ENCODE measurements around the gene GSX1.

GSX1 gene

DNA sequence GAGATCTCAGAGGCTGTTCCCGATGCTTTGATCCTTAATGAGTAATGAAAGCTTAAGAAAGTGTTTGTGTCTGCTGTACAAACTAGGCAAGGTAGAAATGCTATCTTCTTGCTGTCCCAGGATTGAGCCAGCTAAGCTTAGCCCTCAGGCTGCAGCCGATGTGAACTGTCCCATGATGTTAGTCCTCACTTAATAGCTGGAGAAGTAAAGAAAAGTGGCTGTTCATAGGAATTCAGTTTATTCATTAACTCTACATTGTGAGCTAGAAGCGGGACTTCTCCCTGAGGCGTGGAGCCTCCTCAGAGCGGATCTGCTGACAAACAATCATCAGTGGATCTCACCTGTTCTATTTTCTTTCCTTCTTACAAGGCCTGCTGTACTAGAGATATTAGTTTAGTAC lies 10.1 kb upstream of the GSX1 start:
- H3K4me1 ChIP-seq (ENCODE audit: control insufficient read depth, low read depth, low read length): peaks cover 7% of the 10 kb centered on the region
- H3K9me3 ChIP-seq (ENCODE audit: control insufficient read depth, low read depth, low read length): no peaks in the 10 kb centered on the region
- H3K27me3 ChIP-seq (ENCODE audit: control insufficient read depth, insufficient read depth, low read length): peaks cover 69% of the 10 kb centered on the region
- H3K4me3 ChIP-seq (ENCODE audit: low read length): no peak overlapping the region
- no peaks in the 10 kb centered on the region for H3K36me3 ChIP-seq (ENCODE audit: control insufficient read depth, low read depth, low read length)
- no peak overlapping the region for H3K27ac ChIP-seq (ENCODE audit: low read length)
- H3K9ac ChIP-seq (ENCODE audit: low read length): no peak overlapping the region

DNA sequence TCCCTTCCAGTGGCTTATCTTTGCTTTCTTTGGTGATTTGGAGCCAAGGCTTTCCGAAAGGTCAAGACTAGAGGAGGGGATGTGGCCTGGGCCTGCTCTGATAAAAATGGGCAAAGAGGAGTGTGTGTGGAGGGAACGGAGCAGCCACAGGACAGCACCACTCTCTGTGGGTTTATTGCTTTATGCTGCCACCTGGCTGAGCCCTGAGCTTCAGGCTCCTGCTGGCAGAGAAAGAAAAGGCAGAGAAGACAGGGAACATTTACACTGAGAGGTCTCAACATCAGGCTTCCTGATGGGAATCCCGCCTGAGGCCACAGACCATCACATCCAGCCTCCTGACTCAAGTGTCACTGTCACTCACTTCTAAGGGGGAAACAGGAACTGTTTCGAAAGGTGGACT lies 9.2 kb upstream of the GSX1 start:
- Histone ChIP-seq H3K27me3 (ENCODE audit: control insufficient read depth, insufficient read depth, low read length) (peaks cover 69% of the 10 kb centered on the region), H3K4me3 (ENCODE audit: low read length) (no peak overlapping the region)

GRCh38 chr13:27788271-27788670 lies 4.0 kb upstream of the GSX1 start:
- peaks cover 16% of the 10 kb centered on the region for H3K4me1 ChIP-seq (ENCODE audit: control insufficient read depth, low read depth, low read length)
- H3K9ac ChIP-seq (ENCODE audit: low read length): no peak overlapping the region
- no peaks in the 10 kb centered on the region for H3K36me3 ChIP-seq (ENCODE audit: control insufficient read depth, low read depth, low read length)
- H3K4me3 ChIP-seq (ENCODE audit: low read length): no peak overlapping the region
- peaks cover 94% of the 10 kb centered on the region for H3K27me3 ChIP-seq (ENCODE audit: control insufficient read depth, insufficient read depth, low read length)
- H3K27ac ChIP-seq (ENCODE audit: low read length): no peak overlapping the region
- no peaks in the 10 kb centered on the region for H3K9me3 ChIP-seq (ENCODE audit: control insufficient read depth, low read depth, low read length)

More for the DNA sequence above, 9.2 kb upstream of the GSX1 start:
- no peak overlapping the region for H3K9ac ChIP-seq (ENCODE audit: low read length)
- H3K27ac ChIP-seq (ENCODE audit: low read length): no peak overlapping the region
- H3K9me3 ChIP-seq (ENCODE audit: control insufficient read depth, low read depth, low read length): no peaks in the 10 kb centered on the region
- H3K4me1 ChIP-seq (ENCODE audit: control insufficient read depth, low read depth, low read length): peaks cover 7% of the 10 kb centered on the region
- no peaks in the 10 kb centered on the region for H3K36me3 ChIP-seq (ENCODE audit: control insufficient read depth, low read depth, low read length)

DNA sequence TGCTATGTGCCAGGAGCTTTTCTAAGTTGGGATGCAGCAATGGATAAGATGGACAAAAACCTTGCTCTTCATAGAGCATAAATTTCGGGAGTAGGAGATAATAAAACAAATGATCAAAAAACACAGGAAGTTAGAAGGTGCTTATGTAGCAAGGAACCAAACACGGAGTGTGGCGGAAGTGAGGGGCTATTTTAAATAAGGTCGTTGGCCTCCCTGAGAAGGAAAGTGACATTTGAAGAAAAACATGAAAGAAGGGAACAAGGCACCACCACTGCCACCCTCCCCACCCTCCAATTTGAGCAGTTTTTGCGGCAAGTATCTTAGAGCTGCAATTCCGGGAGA lies 3.2 kb upstream of the GSX1 start:
- Histone ChIP-seq H3K36me3 (ENCODE audit: control insufficient read depth, low read depth, low read length) (no peaks in the 10 kb centered on the region), H3K4me3 (ENCODE audit: low read length) (peak overlapping the region; percentile 43), H3K27ac (ENCODE audit: low read length) (no peak overlapping the region), H3K9ac (ENCODE audit: low read length) (no peak overlapping the region), H3K4me1 (ENCODE audit: control insufficient read depth, low read depth, low read length) (peaks cover 16% of the 10 kb centered on the region), H3K27me3 (ENCODE audit: control insufficient read depth, insufficient read depth, low read length) (peaks cover 94% of the 10 kb centered on the region), H3K9me3 (ENCODE audit: control insufficient read depth, low read depth, low read length) (no peaks in the 10 kb centered on the region)

- peak overlapping the region; percentile 43 for H3K4me3 ChIP-seq (ENCODE audit: low read length)
Observed at GRCh38 chr13:27789495-27790303, 2.6 kb upstream of the GSX1 start.

DNA sequence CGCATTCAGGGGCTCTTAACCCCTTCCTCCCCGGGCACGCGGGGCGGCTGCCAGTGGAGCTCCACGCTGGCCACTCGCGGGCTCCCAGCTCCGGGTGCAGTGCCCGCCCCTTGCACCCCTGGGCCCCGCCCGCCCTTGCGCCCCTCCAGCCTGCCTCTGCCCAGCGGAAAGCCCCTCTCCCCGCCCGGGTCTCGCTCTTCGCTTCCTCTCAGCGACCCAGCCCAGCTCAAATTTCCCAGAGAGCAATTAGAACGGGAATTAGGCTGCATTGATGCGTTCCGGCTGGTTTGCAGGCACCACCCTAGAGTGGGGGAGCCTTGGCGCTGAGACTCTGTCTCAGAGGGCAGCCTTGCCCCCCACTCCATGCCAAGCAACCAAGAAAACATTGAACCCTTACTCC lies 1.8 kb upstream of the GSX1 start:
- no peak overlapping the region for H3K9ac ChIP-seq (ENCODE audit: low read length)
- H3K4me1 ChIP-seq (ENCODE audit: control insufficient read depth, low read depth, low read length): peaks cover 23% of the 10 kb centered on the region
- H3K4me3 ChIP-seq (ENCODE audit: low read length): peak overlapping the region; percentile 19
- H3K27me3 ChIP-seq (ENCODE audit: control insufficient read depth, insufficient read depth, low read length): peaks cover 96% of the 10 kb centered on the region
- H3K27ac ChIP-seq (ENCODE audit: low read length): no peak overlapping the region
- no peaks in the 10 kb centered on the region for H3K36me3 ChIP-seq (ENCODE audit: control insufficient read depth, low read depth, low read length)
- H3K9me3 ChIP-seq (ENCODE audit: control insufficient read depth, low read depth, low read length): no peaks in the 10 kb centered on the region

More at GRCh38 chr13:27789495-27790303, 2.6 kb upstream of the GSX1 start:
- Histone ChIP-seq H3K36me3 (ENCODE audit: control insufficient read depth, low read depth, low read length) (no peaks in the 10 kb centered on the region), H3K9ac (ENCODE audit: low read length) (no peak overlapping the region), H3K9me3 (ENCODE audit: control insufficient read depth, low read depth, low read length) (no peaks in the 10 kb centered on the region), H3K27me3 (ENCODE audit: control insufficient read depth, insufficient read depth, low read length) (peaks cover 96% of the 10 kb centered on the region), H3K27ac (ENCODE audit: low read length) (no peak overlapping the region), H3K4me1 (ENCODE audit: control insufficient read depth, low read depth, low read length) (peaks cover 16% of the 10 kb centered on the region)

DNA sequence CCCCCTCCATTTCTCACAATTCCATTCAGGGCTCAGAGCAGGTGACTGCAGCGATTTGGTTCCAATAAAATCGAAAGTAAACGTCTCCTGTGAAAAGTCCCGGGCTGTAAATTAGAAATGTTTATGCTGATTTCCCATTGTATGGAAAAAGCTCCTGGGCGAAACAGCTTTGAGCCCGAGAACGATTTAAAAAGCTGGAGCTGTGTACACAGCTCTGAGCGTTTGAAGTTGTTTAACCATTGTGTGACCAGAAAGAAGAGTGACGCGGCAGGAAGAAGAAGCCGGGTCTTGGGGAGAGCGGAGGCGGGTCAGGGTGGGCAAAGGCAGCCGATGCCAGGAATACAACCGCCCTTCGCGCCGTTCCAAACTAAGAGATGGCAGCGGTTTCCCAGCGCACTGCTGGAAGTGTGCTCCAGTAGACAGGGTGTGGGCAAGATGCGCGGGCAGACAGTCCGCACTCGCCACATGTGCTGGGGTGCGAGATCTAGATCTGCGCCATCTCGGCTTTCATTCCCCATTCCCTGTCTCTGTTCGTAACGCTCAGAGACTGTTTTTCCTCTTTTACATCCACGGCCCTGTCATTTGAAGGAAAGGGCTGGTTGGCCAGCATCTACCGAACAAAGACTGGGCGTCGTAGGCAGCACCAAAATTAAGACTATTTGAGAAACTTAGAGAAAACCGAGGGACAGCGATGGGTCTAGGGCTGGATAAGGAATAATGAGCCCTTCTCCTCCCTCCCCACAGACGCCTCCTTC lies 960 bp upstream of the GSX1 start:
- Histone ChIP-seq H3K9me3 (ENCODE audit: control insufficient read depth, low read depth, low read length) (no peaks in the 10 kb centered on the region), H3K4me1 (ENCODE audit: control insufficient read depth, low read depth, low read length) (peaks cover 24% of the 10 kb centered on the region), H3K4me3 (ENCODE audit: low read length) (peak overlapping the region; percentile 19), H3K36me3 (ENCODE audit: control insufficient read depth, low read depth, low read length) (no peaks in the 10 kb centered on the region), H3K9ac (ENCODE audit: low read length) (no peak overlapping the region), H3K27me3 (ENCODE audit: control insufficient read depth, insufficient read depth, low read length) (peaks cover 100% of the 10 kb centered on the region), H3K27ac (ENCODE audit: low read length) (no peak overlapping the region)

GRCh38 chr13:27791901-27792392 lies 336 bp upstream of the GSX1 start:
- Histone ChIP-seq H3K4me3 (ENCODE audit: low read length) (no peak overlapping the region), H3K27me3 (ENCODE audit: control insufficient read depth, insufficient read depth, low read length) (peaks cover 100% of the 10 kb centered on the region)

DNA sequence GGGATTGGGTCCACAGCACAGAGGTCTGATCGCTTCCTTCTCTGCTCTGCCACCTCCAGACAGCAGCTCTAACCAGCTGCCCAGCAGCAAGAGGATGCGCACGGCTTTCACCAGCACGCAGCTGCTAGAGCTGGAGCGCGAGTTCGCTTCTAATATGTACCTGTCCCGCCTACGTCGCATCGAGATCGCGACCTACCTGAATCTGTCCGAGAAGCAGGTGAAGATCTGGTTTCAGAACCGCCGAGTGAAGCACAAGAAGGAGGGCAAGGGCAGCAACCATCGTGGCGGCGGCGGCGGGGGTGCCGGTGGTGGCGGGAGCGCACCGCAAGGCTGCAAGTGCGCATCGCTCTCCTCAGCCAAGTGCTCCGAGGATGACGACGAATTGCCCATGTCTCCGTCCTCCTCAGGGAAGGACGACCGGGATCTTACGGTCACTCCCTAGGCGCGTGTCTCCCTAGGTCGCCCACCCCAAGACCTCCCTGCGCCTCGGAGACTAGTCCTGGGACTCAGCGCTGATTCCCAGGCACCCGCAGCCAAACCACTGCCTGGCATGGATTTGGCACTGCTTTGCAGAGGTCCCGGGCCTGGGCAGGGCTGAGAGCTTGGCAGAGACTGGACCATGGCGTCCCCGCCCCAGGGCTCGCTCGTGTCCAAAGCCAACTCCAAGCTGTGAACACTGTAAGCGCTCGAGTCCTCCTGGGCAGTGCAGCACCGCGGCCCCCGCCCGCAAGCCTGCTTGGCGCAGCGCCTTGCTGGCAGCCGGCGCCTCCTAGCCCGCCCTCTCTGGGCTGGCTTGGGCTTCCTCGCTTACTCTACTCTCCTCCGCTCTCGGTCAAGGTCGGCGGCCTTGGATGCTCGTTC lies 1.5 kb downstream of the GSX1 start:
- Histone ChIP-seq H3K9ac (ENCODE audit: low read length) (no peak overlapping the region), H3K9me3 (ENCODE audit: control insufficient read depth, low read depth, low read length) (no peaks in the 10 kb centered on the region), H3K27ac (ENCODE audit: low read length) (no peak overlapping the region), H3K27me3 (ENCODE audit: control insufficient read depth, insufficient read depth, low read length) (peaks cover 100% of the 10 kb centered on the region), H3K36me3 (ENCODE audit: control insufficient read depth, low read depth, low read length) (no peaks in the 10 kb centered on the region), H3K4me1 (ENCODE audit: control insufficient read depth, low read depth, low read length) (peaks cover 38% of the 10 kb centered on the region), H3K4me3 (ENCODE audit: low read length) (no peak overlapping the region)

More at GRCh38 chr13:27791901-27792392, 336 bp upstream of the GSX1 start:
- H3K27ac ChIP-seq (ENCODE audit: low read length): no peak overlapping the region
- H3K9ac ChIP-seq (ENCODE audit: low read length): no peak overlapping the region
- no peaks in the 10 kb centered on the region for H3K36me3 ChIP-seq (ENCODE audit: control insufficient read depth, low read depth, low read length)
- H3K9me3 ChIP-seq (ENCODE audit: control insufficient read depth, low read depth, low read length): no peaks in the 10 kb centered on the region
- H3K4me1 ChIP-seq (ENCODE audit: control insufficient read depth, low read depth, low read length): peaks cover 30% of the 10 kb centered on the region

DNA sequence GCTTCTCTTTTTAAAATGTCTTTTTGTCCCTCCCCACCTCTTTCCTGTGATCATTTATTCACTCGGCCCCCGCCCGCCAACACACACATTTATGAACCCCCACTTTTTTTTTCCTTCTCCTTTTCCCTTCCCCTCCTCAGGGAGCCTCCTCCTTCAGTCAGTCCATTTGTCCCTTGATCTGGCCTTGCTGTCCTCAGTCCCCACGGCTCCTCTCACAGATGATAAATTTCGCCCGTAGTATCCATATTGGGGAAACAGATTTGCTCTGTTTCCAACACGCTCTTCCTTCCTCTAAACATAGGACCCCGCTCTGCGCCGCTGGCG lies 2.0 kb downstream of the GSX1 start:
- Histone ChIP-seq H3K27ac (ENCODE audit: low read length) (no peak overlapping the region), H3K9ac (ENCODE audit: low read length) (no peak overlapping the region), H3K4me3 (ENCODE audit: low read length) (no peak overlapping the region), H3K9me3 (ENCODE audit: control insufficient read depth, low read depth, low read length) (no peaks in the 10 kb centered on the region), H3K36me3 (ENCODE audit: control insufficient read depth, low read depth, low read length) (no peaks in the 10 kb centered on the region), H3K27me3 (ENCODE audit: control insufficient read depth, insufficient read depth, low read length) (peaks cover 100% of the 10 kb centered on the region), H3K4me1 (ENCODE audit: control insufficient read depth, low read depth, low read length) (peaks cover 34% of the 10 kb centered on the region)

Data from iPS-18a (cell line).